H4 (cell line): ENCODE data around the gene SEC14L2. TPM values are rescaled to one million over a fixed set of nuclear protein-coding genes. Genes with fewer than 3 reads are reported as not detected.
A peak's percentile ranks its signal among the peaks of the same experiment; 100 is the strongest.
"Not testable (repeated sequence)": the region's sequence is repeated elsewhere in the genome, so short reads cannot be mapped to it uniquely, and the experiment has no call there.

Experiments used
- DNase-seq: peaks from one replicate; pipeline ENCODE4 v3.0.0-alpha.2; 2015; ENCODE audit warnings: low spot score
- total RNA-seq: library from RNA; depleted of rRNA; stranded (reverse); fragments of >200 nt; shearing (Covaris generic); gene quantifications from 2 replicates; pipeline ENCODE4 v1.2.3, GENCODE V29; 2014

The SEC14L2 gene
- total RNA-seq, 1 experiment from 2014 or later, result 7.8 TPM

- peak; percentile 86 for DNase-seq
Observed at GRCh38 chr22:30426388-30427353, 29.9 kb downstream of the SEC14L2 start.

DNA sequence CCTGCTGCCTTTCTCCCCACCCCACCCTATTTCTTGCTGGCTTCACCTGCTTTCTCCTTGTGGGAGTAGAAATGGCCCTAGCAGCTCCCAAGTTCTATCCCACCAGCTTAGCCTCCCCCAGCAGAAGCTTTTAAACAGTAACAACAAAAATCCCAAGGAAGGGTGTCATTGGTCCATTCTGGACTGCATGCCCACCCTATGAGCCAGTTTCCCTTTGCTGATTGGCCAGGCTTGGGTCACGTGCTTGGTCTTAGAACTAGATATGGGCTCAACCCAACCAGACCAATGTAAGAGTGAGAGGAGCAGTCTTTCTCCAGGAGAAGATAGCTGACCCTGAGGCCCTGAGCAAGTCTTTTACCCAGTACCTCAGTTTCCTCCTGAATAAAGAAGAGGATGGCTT, 31.1 kb downstream of the SEC14L2 start:
- no peak for DNase-seq

- DNase-seq, result no peak
Observed at GRCh38 chr22:30429887-30430286, 33.1 kb downstream of the SEC14L2 start.

DNA sequence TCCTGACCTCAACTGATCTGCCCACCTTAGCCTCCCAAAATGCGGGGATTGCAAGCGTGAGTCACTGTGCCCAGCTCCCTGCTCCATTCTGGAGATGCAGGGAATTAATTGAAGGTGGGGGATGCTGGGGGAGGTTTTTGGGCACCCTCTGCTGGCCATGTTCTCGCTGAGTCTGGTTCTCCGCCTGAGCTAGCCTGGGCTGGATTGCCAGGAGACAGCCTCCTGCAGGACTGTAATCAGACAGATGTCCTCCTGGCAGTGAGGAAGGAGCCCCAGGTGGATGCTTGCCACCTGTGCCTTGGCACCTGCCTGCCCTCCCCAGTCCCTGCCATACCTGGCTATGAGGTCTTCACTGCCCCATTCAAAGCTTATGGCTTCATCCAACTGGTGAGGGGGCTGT, 34.1 kb downstream of the SEC14L2 start:
- DNase-seq, result no peak

DNA sequence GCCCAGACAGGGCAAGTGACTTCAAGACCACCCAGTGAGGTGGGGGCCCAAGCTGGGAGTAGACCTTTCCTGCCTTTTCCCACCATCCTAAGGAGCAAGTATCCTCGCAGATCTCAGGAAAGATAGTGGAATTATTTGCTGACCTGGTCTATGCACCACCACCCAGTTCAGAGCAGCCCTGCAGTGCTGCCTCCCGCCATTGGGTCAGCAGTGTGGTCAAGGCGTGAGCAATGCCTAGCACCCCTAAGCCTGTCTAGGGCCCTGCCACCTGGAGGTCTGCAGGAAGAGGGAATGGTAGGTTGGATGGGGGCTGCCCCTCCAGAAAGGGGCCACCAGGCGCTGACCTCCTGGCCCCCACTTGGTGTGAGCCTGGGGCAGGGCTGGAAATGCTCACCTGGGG, 35.3 kb downstream of the SEC14L2 start:
- no peak for DNase-seq

DNA sequence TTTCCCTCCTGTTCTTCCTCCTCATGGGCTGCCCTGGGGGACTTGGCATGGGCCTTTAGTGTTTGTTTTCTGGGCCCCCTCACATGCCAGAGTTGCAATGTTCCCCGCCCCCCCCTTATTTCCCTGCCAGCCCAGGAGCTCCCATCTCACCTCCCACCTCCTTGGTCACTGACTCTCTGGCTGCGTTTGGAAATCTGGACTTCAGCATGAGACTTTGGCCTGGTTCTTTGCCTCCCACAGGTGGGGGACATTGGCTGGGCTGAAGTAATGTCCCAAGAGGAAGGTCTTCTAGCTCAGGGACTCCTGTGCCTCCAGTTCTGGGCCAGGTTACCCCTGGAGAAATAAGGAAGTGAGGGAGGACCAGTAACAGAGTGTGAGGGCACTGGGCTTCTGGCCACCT, 35.7 kb downstream of the SEC14L2 start:
- DNase-seq, result no peak

GRCh38 chr22:30433227-30433626, 36.4 kb downstream of the SEC14L2 start:
- DNase-seq, result no peak

DNA sequence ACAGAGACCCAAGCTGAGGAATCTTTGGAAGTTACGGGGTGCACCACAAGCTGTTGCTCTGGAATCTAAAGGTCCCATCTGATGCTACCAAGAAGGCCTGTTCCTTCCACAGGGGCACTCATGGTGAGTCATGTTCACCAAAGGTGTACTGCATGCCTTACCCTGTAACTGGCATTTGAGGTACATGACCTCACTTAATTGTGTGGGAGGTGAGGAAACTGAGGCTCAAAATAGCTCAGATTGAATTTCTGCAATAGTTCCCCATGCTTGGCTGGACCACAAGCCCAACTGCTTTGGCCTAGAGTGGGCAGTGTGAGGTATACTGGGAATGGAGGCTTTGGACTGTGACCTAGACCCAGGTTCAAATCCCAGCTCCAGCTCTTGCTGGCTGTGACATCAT, 37.0 kb downstream of the SEC14L2 start:
- DNase-seq, result no peak

- DNase-seq, result no peak
Observed at GRCh38 chr22:30434843-30435242, 38.0 kb downstream of the SEC14L2 start.

DNA sequence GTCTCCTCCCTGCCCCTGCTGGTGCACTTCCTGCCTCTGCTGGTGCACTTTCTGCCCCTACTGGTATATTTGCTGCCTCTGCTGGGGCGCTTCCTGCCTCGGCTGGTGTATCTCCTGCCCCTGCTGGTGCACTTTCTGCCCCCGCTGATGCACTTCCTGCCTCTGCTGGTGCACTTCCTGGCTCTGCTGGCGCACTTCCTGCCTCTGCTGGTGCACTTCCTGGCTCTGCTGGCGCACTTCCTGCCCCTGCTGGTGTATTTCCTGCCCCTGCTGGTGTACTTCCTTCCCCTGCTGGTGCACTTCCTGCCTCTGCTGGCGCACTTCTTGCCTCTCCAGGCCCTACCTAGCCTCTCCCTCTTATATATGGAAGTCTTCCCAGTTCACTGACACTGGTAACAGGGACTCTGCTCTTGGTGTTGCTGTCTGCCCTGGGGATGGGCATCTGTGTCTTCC, 38.9 kb downstream of the SEC14L2 start:
- DNase-seq, result no peak

- DNase-seq, result no peak
Observed at GRCh38 chr22:30436196-30436595, 39.4 kb downstream of the SEC14L2 start.

- DNase-seq, result no peak
Observed at GRCh38 chr22:30438559-30438958, 41.7 kb downstream of the SEC14L2 start.

DNA sequence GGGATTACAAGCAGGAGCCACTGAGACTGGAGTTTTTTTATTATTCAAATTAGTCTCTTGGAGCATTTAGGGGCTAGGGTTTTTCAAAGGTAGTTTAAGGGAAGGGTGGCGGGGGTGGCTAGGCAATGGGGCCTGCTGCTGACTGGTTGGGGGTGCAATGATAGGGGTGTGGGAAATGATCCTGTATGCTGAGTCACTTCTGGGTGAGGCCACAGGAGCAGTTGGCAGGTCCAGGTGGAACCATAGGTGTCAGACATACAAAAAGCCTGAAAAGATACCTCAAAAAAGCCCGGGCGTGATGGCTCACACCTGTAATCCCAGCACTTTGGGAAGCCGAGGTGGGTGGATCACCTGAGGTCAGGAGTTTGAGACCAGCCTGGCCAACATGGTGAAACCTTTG, 42.4 kb downstream of the SEC14L2 start:
- DNase-seq, result no peak

- no peak for DNase-seq
Observed at GRCh38 chr22:30439836-30440235, 43.0 kb downstream of the SEC14L2 start.

DNA sequence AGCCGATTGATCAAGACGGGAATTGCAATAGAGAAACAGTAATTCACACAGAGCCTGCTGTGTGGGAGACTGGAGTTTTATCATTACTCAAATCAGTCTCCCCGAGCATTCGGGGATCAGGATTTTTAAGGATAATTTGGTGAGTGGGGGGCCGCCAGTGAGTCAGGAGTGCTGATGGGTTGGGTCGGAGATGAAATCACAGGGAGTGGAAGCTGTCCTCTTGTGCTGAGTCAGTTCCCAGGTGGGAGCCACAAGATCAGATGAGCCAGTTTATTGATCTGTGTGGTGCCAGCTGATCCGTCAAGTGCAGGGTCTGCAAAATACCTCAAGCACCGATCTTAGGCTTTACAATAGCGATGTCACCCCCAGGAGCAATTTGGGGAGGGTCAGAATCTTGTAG, 44.3 kb downstream of the SEC14L2 start:
- DNase-seq, result no peak

DNA sequence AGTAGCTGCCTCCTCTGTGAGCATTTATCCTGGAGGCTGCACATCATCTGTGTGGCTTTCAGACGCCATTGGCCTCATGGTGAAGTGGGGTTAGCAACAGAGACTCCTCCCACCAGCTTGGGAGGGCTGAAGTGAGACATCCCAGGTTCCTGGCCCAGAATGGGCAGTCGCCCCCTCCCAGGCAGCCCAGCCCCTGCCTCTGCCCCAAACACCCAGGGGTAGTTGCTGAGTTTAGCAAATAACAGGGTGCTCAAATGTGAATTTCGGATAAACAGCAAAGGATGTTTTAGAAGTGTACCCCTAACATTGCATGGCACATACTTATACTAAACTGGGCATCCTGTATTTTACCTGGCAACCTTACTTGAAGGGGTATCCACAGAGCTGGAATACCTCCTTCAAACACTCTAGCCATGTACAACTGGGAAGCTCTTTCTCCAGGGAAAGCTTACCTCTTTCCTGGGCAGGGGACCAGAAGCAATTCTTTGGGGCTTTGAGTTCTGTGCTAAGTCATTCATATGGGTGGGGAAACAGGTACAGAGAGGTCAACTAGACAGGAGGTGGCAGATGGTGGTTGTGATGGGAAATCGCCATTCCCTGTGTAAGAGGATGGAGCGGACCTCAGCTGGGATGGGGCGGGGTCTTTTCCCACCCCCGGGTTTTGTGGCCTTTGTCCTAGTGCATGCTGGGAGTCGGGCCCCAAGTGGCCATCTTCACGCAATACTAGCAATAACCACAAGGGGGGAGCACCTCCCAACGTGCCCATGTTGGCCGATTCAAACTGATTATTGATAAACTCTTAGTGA, 48.0 kb downstream of the SEC14L2 start:
- no peak for DNase-seq

DNA sequence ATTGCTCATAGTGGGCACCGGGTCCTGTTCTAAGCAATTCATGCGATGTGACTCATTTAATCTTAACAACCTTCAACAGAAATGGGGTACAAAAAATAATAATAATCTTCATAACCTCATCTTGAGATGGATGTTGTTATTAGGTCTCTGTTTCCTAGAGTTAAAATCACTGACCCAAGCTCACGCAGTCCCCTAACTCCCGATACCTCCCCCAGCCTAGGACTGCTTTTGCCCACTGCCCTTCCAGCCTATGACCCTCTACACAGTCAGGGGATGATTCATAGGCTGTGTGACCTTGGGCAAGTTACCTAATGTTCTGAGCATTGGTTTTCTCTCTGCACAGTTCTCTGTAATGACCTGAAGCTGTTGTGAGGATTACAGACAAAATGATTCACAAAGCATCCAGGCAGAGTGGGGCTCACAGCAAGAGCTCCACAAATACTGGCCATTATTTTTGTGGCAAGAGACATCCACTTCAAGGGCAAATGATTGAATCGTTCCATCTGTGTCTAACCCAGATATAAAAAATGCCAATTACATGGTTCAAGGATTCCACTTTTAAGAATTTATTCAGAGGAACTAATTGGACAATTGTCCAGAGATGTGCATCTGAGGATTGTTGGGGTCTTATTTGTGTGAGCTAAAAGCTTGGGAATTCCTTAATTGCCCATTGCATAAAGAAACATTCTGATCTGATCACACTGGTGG, 48.8 kb downstream of the SEC14L2 start:
- no peak for DNase-seq

GRCh38 chr22:30447656-30448055, 50.8 kb downstream of the SEC14L2 start:
- no peak for DNase-seq

DNA sequence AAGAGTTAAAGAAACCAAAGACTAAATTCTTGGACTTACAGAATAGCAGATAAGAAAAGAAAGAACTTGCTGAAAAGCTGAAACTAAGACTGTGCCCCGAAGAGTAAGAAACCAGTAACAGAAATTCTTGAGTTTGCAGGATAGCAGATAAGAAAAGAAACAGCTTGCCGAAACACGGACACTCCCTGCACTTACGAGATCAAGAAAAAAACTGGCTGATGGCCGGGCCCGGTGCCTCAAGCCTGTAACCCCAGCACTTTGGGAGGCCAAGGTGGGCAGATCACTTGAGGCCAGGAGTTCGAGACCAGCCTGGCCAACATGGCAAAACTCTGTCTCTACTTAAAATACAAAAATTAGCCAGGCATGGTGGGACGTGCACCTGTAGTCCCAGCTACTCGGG, 54.7 kb downstream of the SEC14L2 start:
- not testable (repeated sequence) for DNase-seq

DNA sequence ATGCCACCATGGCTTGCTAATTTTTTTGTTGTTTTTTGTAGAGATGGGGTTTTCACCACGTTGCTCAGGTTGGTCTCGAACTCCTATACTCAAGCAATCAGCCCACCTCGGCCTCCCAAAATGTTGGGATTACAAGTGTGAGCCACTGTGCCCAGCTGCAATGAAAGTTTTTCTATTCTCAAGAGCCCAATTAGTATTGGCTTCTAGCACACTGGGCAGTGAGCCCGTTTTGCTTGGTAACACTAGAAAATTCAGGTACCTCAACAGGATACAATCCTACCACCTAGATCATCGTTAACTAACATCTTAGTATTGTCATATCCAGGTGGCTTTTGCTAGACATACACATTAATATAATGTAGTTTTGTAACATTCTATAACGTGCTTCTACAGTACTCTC, 56.0 kb downstream of the SEC14L2 start:
- no peak for DNase-seq

- DNase-seq, result no peak
Observed at GRCh38 chr22:30453731-30454510, 57.1 kb downstream of the SEC14L2 start.
